ENCODE measurements around the gene MIOS. TPM values are rescaled to one million over a fixed set of nuclear protein-coding genes. Genes with fewer than 3 reads are reported as not detected.

MIOS gene
- total and polyA plus RNA-seq, 2 of the 8 experiments (the other 6 are each of a cell fraction or from before 2014, with no cell fraction given) = 15.5 to 50.7 TPM

DNA sequence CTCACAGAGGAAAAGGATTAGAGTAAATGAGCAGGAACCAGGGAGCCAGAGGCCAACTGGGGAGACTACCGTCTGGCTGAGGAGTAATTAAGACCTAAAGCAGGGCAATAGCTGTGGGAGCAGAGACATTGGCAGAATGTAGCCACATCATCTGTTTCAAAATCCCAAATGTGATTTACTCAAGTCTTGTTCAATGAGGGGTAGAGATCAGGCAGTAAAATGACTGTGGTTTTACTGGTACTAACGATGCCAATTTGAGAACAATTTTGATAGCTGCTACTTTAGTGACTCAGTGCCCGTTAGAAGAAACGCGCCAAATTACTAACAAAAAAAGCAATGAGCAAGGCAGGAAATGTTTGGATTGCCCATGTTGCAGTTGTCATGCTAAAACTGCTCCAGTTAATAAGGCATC is 12.7 kb upstream of the MIOS start:
- no peak for DNase-seq (ENCODE audit: low read depth in 1 of 2, low spot score in 2 of 2)
- TF ChIP-seq RAD21 (IDR thresholded peaks at IDR 0.05 in 1 of 2, conservative IDR thresholded peaks at IDR 0.05 in 1 of 2; ENCODE audit: low read depth in 2 of 2, low read length in 2 of 2) = no peak
- no peak for TF ChIP-seq TBP (IDR thresholded peaks at IDR 0.05; ENCODE audit: low read depth, low read length)
- no peak for TF ChIP-seq POLR2AphosphoS5 (IDR thresholded peaks at IDR 0.05; ENCODE audit: low read depth, low read length)
- TF ChIP-seq FOSL1 (IDR thresholded peaks at IDR 0.05; ENCODE audit: insufficient read depth, low read depth, low read length) = no peak
- TF ChIP-seq BRCA1 (IDR thresholded peaks at IDR 0.05; ENCODE audit: low read depth, low read length) = no peak
- no peak for TF ChIP-seq KDM1A (IDR thresholded peaks at IDR 0.05; ENCODE audit: borderline replicate concordance, low read length)
- TF ChIP-seq SRF (IDR thresholded peaks at IDR 0.05; ENCODE audit: low read depth, low read length) = no peak
- TF ChIP-seq, protein P1, sequence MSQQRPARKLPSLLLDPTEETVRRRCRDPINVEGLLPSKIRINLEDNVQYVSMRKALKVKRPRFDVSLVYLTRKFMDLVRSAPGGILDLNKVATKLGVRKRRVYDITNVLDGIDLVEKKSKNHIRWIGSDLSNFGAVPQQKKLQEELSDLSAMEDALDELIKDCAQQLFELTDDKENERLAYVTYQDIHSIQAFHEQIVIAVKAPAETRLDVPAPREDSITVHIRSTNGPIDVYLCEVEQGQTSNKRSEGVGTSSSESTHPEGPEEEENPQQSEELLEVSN (IDR thresholded peaks at IDR 0.05) = no peak
- TF ChIP-seq, protein P2, sequence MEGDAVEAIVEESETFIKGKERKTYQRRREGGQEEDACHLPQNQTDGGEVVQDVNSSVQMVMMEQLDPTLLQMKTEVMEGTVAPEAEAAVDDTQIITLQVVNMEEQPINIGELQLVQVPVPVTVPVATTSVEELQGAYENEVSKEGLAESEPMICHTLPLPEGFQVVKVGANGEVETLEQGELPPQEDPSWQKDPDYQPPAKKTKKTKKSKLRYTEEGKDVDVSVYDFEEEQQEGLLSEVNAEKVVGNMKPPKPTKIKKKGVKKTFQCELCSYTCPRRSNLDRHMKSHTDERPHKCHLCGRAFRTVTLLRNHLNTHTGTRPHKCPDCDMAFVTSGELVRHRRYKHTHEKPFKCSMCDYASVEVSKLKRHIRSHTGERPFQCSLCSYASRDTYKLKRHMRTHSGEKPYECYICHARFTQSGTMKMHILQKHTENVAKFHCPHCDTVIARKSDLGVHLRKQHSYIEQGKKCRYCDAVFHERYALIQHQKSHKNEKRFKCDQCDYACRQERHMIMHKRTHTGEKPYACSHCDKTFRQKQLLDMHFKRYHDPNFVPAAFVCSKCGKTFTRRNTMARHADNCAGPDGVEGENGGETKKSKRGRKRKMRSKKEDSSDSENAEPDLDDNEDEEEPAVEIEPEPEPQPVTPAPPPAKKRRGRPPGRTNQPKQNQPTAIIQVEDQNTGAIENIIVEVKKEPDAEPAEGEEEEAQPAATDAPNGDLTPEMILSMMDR (IDR thresholded peaks at IDR 0.05; ENCODE audit: control extremely low read depth in 1 of 3, insufficient read depth in 1 of 3, low read depth in 1 of 3, low read length in 3 of 3) = no peak
- no peak for TF ChIP-seq GABPA (IDR thresholded peaks at IDR 0.05; ENCODE audit: borderline replicate concordance, insufficient read depth, low read length)
- TF ChIP-seq ASH2L (IDR thresholded peaks at IDR 0.05; ENCODE audit: low read length) = no peak

More for the DNA sequence above, 12.7 kb upstream of the MIOS start:
- no peak overlapping the region for H2BK120ac ChIP-seq (replicated peaks; ENCODE audit: low read depth, low read length)
- H3K4ac ChIP-seq (replicated peaks; ENCODE audit: insufficient read length, low read depth, low read length) = no peak overlapping the region
- ChIA-PET CTCF (ENCODE audit: partially characterized antibody) (interaction anchor here (0.5 to 1.5 kb wide), 2 partner anchors 10 to 101 kb away, joined by 4 read pairs; no protein-coding TSS in a partner anchor), POLR2A (ENCODE audit: partially characterized antibody) (no interaction called here)
- no peak overlapping the region for H4K91ac ChIP-seq (replicated peaks; ENCODE audit: insufficient read length, low read length)
- no peak for FAIRE-seq
- H2AK5ac ChIP-seq (ENCODE audit: low read depth, low read length) = no peak overlapping the region
- H3K9ac ChIP-seq (replicated peaks in 1 of 4; ENCODE audit: extremely low read depth in 1 of 4, low read depth in 3 of 4, low read length in 3 of 4) = no peak overlapping the region
- no peaks in the 10 kb centered on the region for H3K36me3 ChIP-seq (ENCODE audit: control insufficient read depth in 2 of 4, insufficient read depth in 4 of 4, low read length in 3 of 4)
- no peak overlapping the region for H4K8ac ChIP-seq (ENCODE audit: extremely low read depth, insufficient read depth, low read length)
- no peak overlapping the region for H3K4me2 ChIP-seq (ENCODE audit: insufficient read depth in 1 of 2, low read depth in 2 of 2, low read length in 2 of 2)
- no peaks in the 10 kb centered on the region for H4K20me1 ChIP-seq (replicated peaks in 1 of 2; ENCODE audit: control insufficient read depth in 1 of 2, insufficient read depth in 2 of 2, low read length in 2 of 2)
- H3K4me1 ChIP-seq (replicated peaks in 1 of 4; ENCODE audit: control insufficient read depth in 3 of 4, insufficient read depth in 4 of 4, low read length in 3 of 4) = no peaks in the 10 kb centered on the region
- H3K4me3 ChIP-seq (ENCODE audit: extremely low read depth in 1 of 4, insufficient read depth in 2 of 4, low read depth in 3 of 4, low read length in 4 of 4) = no peak overlapping the region
- no peaks in the 10 kb centered on the region for H3K27me3 ChIP-seq (replicated peaks in 1 of 4; ENCODE audit: control insufficient read depth in 3 of 4, extremely low read depth in 1 of 4, insufficient read depth in 3 of 4, low read length in 3 of 4)
- no peak overlapping the region for H2BK15ac ChIP-seq (ENCODE audit: low read length)
- no peak overlapping the region for H3K18ac ChIP-seq (ENCODE audit: extremely low read depth, low read length)
- no peak overlapping the region for H3K27ac ChIP-seq (ENCODE audit: low read depth, low read length)
- no peaks in the 10 kb centered on the region for H3K9me3 ChIP-seq (ENCODE audit: insufficient read depth in 2 of 2, low read depth in 1 of 2, low read length in 1 of 2)
- no peak overlapping the region for H2BK5ac ChIP-seq (ENCODE audit: low read depth, low read length)
- no peak overlapping the region for H2BK20ac ChIP-seq (ENCODE audit: low read length)
- H3K56ac ChIP-seq (replicated peaks; ENCODE audit: insufficient read length, low read depth, low read length) = no peak overlapping the region
- no peak overlapping the region for H4K5ac ChIP-seq (ENCODE audit: insufficient read length, low read depth, low read length)
- WGBS, 2 experiments (ENCODE audit: extremely low coverage in 1 of 2, insufficient coverage in 1 of 2, insufficient read length in 1 of 2, insufficient replicate concordance in 2 of 2, low coverage in 1 of 2, low lambda C conversion rate in 2 of 2, missing lambda C conversion rate in 1 of 2) = 94% methylated on average over 5 of the region's 5 CpGs; no CpG with 5 or more reads in 1 of the 2 experiments
- H3K23me2 ChIP-seq (ENCODE audit: low read depth, low read length) = no peaks in the 10 kb centered on the region; the same call in 1 of the 2 replicates
- no peak overlapping the region; the same call in 1 of the 2 replicates for H2AFZ ChIP-seq (ENCODE audit: low read length)
- no peaks in the 10 kb centered on the region for H3K79me1 ChIP-seq (ENCODE audit: low read depth, low read length)
- H3K79me2 ChIP-seq (ENCODE audit: control insufficient read depth in 1 of 2, insufficient read depth in 2 of 2, low read length in 2 of 2) = no peaks in the 10 kb centered on the region
- no peak overlapping the region for H3K14ac ChIP-seq (ENCODE audit: insufficient read length)
- H3K23ac ChIP-seq (ENCODE audit: insufficient read length) = no peak overlapping the region
- no peak overlapping the region for H2BK12ac ChIP-seq (ENCODE audit: low read depth, low read length)

Measured in H1 (cell line).